ENCODE measurements around the gene ATP6AP2. TPM values are rescaled to one million over a fixed set of nuclear protein-coding genes. Genes with fewer than 3 reads are reported as not detected.
A peak's percentile ranks its signal among the peaks of the same experiment; 100 is the strongest.

ATP6AP2 gene
- total and polyA plus RNA-seq, 9 of the 15 experiments (the other 6 are each of a cell fraction or from before 2014, with no cell fraction given): 23.3 to 131 (median 41.9) TPM

GRCh38 chrX:40580537-40581335, at the start of gene ATP6AP2 (continued):
- TF ChIP-seq, protein P1, sequence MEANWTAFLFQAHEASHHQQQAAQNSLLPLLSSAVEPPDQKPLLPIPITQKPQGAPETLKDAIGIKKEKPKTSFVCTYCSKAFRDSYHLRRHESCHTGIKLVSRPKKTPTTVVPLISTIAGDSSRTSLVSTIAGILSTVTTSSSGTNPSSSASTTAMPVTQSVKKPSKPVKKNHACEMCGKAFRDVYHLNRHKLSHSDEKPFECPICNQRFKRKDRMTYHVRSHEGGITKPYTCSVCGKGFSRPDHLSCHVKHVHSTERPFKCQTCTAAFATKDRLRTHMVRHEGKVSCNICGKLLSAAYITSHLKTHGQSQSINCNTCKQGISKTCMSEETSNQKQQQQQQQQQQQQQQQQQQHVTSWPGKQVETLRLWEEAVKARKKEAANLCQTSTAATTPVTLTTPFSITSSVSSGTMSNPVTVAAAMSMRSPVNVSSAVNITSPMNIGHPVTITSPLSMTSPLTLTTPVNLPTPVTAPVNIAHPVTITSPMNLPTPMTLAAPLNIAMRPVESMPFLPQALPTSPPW (CRISPR knock-in tag; IDR thresholded peaks at IDR 0.05): peak; percentile 65
- TF ChIP-seq ZNF217 (CRISPR knock-in tag; IDR thresholded peaks at IDR 0.05) (no peak), ELK3 (CRISPR knock-in tag; IDR thresholded peaks at IDR 0.05) (no peak), NCOR1 (IDR thresholded peaks at IDR 0.05) (no peak), SRSF1 (IDR thresholded peaks at IDR 0.05; ENCODE audit: low read depth, low read length) (no peak), TAF9B (IDR thresholded peaks at IDR 0.05; ENCODE audit: partially characterized antibody) (no peak), FUS (optimal IDR thresholded peaks at IDR 0.05; ENCODE audit: low read depth, low read length) (no peak), HDAC1 (IDR thresholded peaks at IDR 0.05) (no peak), E2F3 (CRISPR knock-in tag; IDR thresholded peaks at IDR 0.05) (no peak), PRMT5 (CRISPR knock-in tag; IDR thresholded peaks at IDR 0.05) (no peak), ZNF239 (CRISPR knock-in tag; IDR thresholded peaks at IDR 0.05) (no peak), FOXK2 (conservative IDR thresholded peaks at IDR 0.05 in 1 of 2, IDR thresholded peaks at IDR 0.05 in 1 of 2; ENCODE audit: low read depth in 2 of 2) (no peak), POU5F1 (IDR thresholded peaks at IDR 0.05; ENCODE audit: borderline replicate concordance, low read depth, low read length, partially characterized antibody) (no peak), CBFA2T3 (IDR thresholded peaks at IDR 0.05) (no peak), BRD4 (IDR thresholded peaks at IDR 0.05) (no peak)
- TF ChIP-seq, protein P2, sequence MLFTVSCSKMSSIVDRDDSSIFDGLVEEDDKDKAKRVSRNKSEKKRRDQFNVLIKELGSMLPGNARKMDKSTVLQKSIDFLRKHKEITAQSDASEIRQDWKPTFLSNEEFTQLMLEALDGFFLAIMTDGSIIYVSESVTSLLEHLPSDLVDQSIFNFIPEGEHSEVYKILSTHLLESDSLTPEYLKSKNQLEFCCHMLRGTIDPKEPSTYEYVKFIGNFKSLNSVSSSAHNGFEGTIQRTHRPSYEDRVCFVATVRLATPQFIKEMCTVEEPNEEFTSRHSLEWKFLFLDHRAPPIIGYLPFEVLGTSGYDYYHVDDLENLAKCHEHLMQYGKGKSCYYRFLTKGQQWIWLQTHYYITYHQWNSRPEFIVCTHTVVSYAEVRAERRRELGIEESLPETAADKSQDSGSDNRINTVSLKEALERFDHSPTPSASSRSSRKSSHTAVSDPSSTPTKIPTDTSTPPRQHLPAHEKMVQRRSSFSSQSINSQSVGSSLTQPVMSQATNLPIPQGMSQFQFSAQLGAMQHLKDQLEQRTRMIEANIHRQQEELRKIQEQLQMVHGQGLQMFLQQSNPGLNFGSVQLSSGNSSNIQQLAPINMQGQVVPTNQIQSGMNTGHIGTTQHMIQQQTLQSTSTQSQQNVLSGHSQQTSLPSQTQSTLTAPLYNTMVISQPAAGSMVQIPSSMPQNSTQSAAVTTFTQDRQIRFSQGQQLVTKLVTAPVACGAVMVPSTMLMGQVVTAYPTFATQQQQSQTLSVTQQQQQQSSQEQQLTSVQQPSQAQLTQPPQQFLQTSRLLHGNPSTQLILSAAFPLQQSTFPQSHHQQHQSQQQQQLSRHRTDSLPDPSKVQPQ (CRISPR knock-in tag; IDR thresholded peaks at IDR 0.05; ENCODE audit: borderline replicate concordance): no peak
- TF ChIP-seq, protein P3, sequence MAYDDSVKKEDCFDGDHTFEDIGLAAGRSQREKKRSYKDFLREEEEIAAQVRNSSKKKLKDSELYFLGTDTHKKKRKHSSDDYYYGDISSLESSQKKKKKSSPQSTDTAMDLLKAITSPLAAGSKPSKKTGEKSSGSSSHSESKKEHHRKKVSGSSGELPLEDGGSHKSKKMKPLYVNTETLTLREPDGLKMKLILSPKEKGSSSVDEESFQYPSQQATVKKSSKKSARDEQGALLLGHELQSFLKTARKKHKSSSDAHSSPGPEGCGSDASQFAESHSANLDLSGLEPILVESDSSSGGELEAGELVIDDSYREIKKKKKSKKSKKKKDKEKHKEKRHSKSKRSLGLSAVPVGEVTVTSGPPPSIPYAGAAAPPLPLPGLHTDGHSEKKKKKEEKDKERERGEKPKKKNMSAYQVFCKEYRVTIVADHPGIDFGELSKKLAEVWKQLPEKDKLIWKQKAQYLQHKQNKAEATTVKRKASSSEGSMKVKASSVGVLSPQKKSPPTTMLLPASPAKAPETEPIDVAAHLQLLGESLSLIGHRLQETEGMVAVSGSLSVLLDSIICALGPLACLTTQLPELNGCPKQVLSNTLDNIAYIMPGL (CRISPR knock-in tag; IDR thresholded peaks at IDR 0.05): no peak
- TF ChIP-seq, protein P4, sequence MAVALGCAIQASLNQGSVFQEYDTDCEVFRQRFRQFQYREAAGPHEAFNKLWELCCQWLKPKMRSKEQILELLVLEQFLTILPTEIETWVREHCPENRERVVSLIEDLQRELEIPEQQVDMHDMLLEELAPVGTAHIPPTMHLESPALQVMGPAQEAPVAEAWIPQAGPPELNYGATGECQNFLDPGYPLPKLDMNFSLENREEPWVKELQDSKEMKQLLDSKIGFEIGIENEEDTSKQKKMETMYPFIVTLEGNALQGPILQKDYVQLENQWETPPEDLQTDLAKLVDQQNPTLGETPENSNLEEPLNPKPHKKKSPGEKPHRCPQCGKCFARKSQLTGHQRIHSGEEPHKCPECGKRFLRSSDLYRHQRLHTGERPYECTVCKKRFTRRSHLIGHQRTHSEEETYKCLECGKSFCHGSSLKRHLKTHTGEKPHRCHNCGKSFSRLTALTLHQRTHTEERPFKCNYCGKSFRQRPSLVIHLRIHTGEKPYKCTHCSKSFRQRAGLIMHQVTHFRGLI (CRISPR knock-in tag; IDR thresholded peaks at IDR 0.05): no peak
- TF ChIP-seq, protein P5, sequence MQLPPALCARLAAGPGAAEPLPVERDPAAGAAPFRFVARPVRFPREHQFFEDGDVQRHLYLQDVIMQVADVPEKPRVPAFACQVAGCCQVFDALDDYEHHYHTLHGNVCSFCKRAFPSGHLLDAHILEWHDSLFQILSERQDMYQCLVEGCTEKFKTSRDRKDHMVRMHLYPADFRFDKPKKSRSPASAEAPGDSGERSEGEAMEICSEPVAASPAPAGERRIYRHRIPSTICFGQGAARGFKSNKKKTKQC (CRISPR knock-in tag; IDR thresholded peaks at IDR 0.05): no peak
